ENCODE measurements around the gene TARBP2.

Gene TARBP2

GRCh38 chr12:53463802-53464560 lies 37.1 kb upstream of the TARBP2 start:
- Histone ChIP-seq H3K27ac (ENCODE audit: low read depth, low read length) (no peak overlapping the region), H3K9ac (ENCODE audit: low read length) (no peak overlapping the region), H3K4me1 (ENCODE audit: control insufficient read depth, insufficient read depth, low read length) (no peaks in the 10 kb centered on the region), H3K36me3 (ENCODE audit: control insufficient read depth, insufficient read depth, low read length) (peaks cover 86% of the 10 kb centered on the region), H3K27me3 (ENCODE audit: control insufficient read depth, insufficient read depth, low read length) (no peaks in the 10 kb centered on the region), H3K4me3 (ENCODE audit: low read length) (no peak overlapping the region)

DNA sequence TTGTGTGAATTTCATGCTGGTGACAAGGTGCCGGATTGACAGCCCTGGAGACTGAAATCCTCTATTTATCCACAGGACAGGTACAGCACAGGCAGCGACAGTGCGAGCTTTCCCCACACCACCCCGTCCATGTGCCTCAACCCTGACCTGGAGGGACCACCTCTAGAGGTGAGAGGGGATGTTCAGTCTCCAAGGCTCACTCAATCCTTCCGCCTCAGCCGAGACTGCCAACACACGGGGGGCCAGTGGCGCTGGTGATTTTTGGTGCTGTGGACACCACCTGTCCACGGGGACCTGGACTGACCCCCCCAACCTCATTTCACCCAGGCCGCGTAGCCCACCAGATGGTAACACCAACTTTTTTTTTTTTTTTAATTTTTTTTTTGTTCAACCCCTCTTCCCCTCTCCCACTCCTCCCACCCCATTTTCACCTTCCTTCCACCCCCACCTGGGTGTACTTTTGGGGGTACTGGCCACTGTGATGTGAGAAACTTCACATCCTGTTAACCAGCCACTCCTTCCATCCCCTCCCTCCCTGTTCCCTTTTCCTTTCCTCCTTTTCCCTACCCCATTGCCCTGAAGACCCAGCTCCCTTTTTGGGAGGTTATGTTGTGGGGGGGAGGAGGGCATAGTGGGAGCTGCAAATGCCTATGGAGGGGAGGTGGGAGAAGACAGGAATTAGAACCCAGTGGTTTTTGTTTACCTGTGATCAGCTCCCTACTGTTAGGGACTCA lies 36.2 kb upstream of the TARBP2 start:
- H3K4me1 ChIP-seq (ENCODE audit: control insufficient read depth, insufficient read depth, low read length), result no peaks in the 10 kb centered on the region
- no peak overlapping the region for H3K27ac ChIP-seq (ENCODE audit: low read depth, low read length)
- H3K36me3 ChIP-seq (ENCODE audit: control insufficient read depth, insufficient read depth, low read length), result peaks cover 89% of the 10 kb centered on the region

GRCh38 chr12:53465679-53466078 lies 35.4 kb upstream of the TARBP2 start:
- Histone ChIP-seq H3K36me3 (ENCODE audit: control insufficient read depth, insufficient read depth, low read length) (peaks cover 86% of the 10 kb centered on the region), H3K27ac (ENCODE audit: low read depth, low read length) (no peak overlapping the region), H3K27me3 (ENCODE audit: control insufficient read depth, insufficient read depth, low read length) (no peaks in the 10 kb centered on the region), H3K9ac (ENCODE audit: low read length) (no peak overlapping the region), H3K4me1 (ENCODE audit: control insufficient read depth, insufficient read depth, low read length) (no peaks in the 10 kb centered on the region), H3K4me3 (ENCODE audit: low read length) (no peak overlapping the region)

More for the DNA sequence above, 36.2 kb upstream of the TARBP2 start:
- no peak overlapping the region for H3K9ac ChIP-seq (ENCODE audit: low read length)
- no peaks in the 10 kb centered on the region for H3K27me3 ChIP-seq (ENCODE audit: control insufficient read depth, insufficient read depth, low read length)
- H3K4me3 ChIP-seq (ENCODE audit: low read length), result no peak overlapping the region

DNA sequence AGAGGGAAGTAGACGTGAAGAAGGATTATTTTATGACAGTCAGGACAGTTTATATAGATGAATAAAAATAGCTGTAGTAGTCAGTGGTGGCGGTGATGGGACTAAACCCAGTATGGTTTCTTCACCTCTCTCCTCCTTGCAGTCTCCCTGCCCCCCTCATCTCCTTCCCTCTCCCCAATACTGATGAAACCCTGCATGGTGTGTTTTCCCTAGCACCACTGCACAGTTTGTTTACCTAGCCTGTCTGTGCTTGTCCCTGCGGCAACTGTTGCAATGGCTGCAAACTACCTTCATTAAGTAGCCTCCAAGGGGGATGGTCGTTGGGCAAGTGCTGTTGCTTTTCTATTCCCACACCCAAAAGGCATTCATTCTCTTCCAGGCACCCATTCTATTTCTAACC lies 34.4 kb upstream of the TARBP2 start:
- no peak overlapping the region for H3K27ac ChIP-seq (ENCODE audit: low read depth, low read length)
- H3K4me3 ChIP-seq (ENCODE audit: low read length), result no peak overlapping the region
- H3K27me3 ChIP-seq (ENCODE audit: control insufficient read depth, insufficient read depth, low read length), result no peaks in the 10 kb centered on the region
- peaks cover 79% of the 10 kb centered on the region for H3K36me3 ChIP-seq (ENCODE audit: control insufficient read depth, insufficient read depth, low read length)
- no peak overlapping the region for H3K9ac ChIP-seq (ENCODE audit: low read length)
- no peaks in the 10 kb centered on the region for H3K4me1 ChIP-seq (ENCODE audit: control insufficient read depth, insufficient read depth, low read length)

DNA sequence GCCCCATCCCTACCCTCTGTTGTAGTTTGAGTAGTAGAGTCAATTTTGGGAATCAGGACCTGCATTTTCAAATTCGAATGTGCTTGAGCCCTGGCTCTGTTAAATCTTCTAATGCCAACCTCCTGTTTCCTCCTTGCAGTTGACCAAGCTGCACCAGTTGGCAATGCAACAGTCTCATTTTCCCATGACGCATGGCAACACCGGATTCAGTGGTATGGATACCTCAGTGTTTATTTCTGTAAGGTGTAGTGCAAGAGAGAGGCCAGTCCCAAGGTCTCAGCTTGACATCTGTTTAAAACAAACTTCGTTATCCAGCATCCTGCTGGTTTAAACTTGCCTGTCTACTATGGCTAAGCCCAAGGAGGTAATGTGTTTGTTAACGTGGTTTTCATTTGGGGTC lies 34.0 kb upstream of the TARBP2 start:
- Histone ChIP-seq H3K4me3 (ENCODE audit: low read length) (no peak overlapping the region), H3K9ac (ENCODE audit: low read length) (no peak overlapping the region), H3K36me3 (ENCODE audit: control insufficient read depth, insufficient read depth, low read length) (peaks cover 79% of the 10 kb centered on the region), H3K4me1 (ENCODE audit: control insufficient read depth, insufficient read depth, low read length) (no peaks in the 10 kb centered on the region), H3K27me3 (ENCODE audit: control insufficient read depth, insufficient read depth, low read length) (no peaks in the 10 kb centered on the region), H3K27ac (ENCODE audit: low read depth, low read length) (no peak overlapping the region)

- no peak overlapping the region for H3K9ac ChIP-seq (ENCODE audit: low read length)
- H3K4me3 ChIP-seq (ENCODE audit: low read length), result no peak overlapping the region
- peaks cover 74% of the 10 kb centered on the region for H3K36me3 ChIP-seq (ENCODE audit: control insufficient read depth, insufficient read depth, low read length)
- no peaks in the 10 kb centered on the region for H3K27me3 ChIP-seq (ENCODE audit: control insufficient read depth, insufficient read depth, low read length)
- H3K27ac ChIP-seq (ENCODE audit: low read depth, low read length), result no peak overlapping the region
- no peaks in the 10 kb centered on the region for H3K4me1 ChIP-seq (ENCODE audit: control insufficient read depth, insufficient read depth, low read length)
Observed at GRCh38 chr12:53467880-53468279, 33.2 kb upstream of the TARBP2 start.

DNA sequence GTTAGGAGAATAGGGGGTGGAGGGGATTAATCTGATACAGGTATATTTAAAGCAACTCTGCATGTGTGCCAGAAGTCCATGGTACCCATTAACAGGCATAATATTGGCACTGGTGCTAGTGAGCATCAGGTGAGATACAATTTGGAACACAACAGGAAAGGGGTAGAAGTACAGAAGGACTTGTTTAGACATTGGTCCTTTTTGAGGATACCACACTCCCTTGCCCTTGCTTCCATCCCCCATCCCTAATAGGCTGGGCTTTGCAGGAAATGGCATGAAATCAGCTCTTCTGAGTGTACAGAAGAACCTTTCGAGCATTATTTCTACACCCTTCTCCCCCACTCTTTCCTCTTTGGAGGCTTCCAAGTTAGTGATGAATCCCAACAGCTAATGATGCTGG lies 32.8 kb upstream of the TARBP2 start:
- no peaks in the 10 kb centered on the region for H3K4me1 ChIP-seq (ENCODE audit: control insufficient read depth, insufficient read depth, low read length)
- peaks cover 70% of the 10 kb centered on the region for H3K36me3 ChIP-seq (ENCODE audit: control insufficient read depth, insufficient read depth, low read length)
- H3K4me3 ChIP-seq (ENCODE audit: low read length), result no peak overlapping the region
- H3K27me3 ChIP-seq (ENCODE audit: control insufficient read depth, insufficient read depth, low read length), result no peaks in the 10 kb centered on the region
- no peak overlapping the region for H3K9ac ChIP-seq (ENCODE audit: low read length)
- no peak overlapping the region for H3K27ac ChIP-seq (ENCODE audit: low read depth, low read length)

- Histone ChIP-seq H3K9ac (ENCODE audit: low read length) (no peak overlapping the region), H3K27me3 (ENCODE audit: control insufficient read depth, insufficient read depth, low read length) (no peaks in the 10 kb centered on the region), H3K27ac (ENCODE audit: low read depth, low read length) (no peak overlapping the region), H3K36me3 (ENCODE audit: control insufficient read depth, insufficient read depth, low read length) (peaks cover 60% of the 10 kb centered on the region), H3K4me1 (ENCODE audit: control insufficient read depth, insufficient read depth, low read length) (no peaks in the 10 kb centered on the region), H3K4me3 (ENCODE audit: low read length) (no peak overlapping the region)
Observed at GRCh38 chr12:53472056-53472582, 29.0 kb upstream of the TARBP2 start.

DNA sequence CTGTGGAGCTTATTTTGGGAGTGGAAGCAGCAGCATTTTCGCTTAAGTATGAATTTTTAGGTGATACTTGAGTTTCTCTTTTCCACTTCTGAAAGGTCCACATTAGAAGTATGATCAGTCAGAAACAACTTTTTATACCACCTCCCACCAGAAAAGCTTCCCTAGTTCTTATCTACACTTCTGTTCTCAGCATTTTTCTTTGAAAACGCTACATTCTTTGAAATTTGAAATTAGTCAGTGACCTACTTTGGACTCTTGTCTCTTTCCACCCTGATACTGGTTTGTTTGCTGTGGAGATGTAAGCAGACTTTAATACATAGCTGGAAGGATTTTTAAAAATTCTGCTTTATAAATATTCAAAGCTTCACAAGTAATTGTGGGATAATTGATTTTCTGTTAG lies 27.0 kb upstream of the TARBP2 start:
- Histone ChIP-seq H3K4me3 (ENCODE audit: low read length) (no peak overlapping the region), H3K27ac (ENCODE audit: low read depth, low read length) (no peak overlapping the region), H3K27me3 (ENCODE audit: control insufficient read depth, insufficient read depth, low read length) (no peaks in the 10 kb centered on the region), H3K4me1 (ENCODE audit: control insufficient read depth, insufficient read depth, low read length) (no peaks in the 10 kb centered on the region), H3K9ac (ENCODE audit: low read length) (no peak overlapping the region), H3K36me3 (ENCODE audit: control insufficient read depth, insufficient read depth, low read length) (peaks cover 52% of the 10 kb centered on the region)

DNA sequence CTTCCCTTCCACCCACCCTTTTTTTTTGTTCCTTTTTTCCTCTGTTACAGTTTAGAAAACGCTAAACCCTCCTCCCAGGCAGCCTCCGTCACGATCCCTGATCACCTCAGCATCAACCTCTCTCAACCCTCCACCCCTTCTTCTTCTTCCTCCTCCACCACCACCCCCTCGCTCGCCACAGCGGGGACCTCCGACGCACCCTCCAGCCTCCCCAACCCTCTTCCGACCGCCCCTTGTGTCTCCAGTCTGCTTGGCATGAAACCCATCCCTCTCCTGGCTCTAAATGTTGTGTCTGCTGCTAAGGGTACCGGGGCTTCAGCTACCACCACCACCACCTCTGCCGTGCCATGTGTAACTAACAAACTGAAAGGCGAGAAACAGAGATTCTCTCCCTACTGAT lies 26.3 kb upstream of the TARBP2 start:
- H3K36me3 ChIP-seq (ENCODE audit: control insufficient read depth, insufficient read depth, low read length), result peaks cover 51% of the 10 kb centered on the region
- H3K9ac ChIP-seq (ENCODE audit: low read length), result no peak overlapping the region
- no peaks in the 10 kb centered on the region for H3K27me3 ChIP-seq (ENCODE audit: control insufficient read depth, insufficient read depth, low read length)
- H3K27ac ChIP-seq (ENCODE audit: low read depth, low read length), result no peak overlapping the region
- no peak overlapping the region for H3K4me3 ChIP-seq (ENCODE audit: low read length)
- H3K4me1 ChIP-seq (ENCODE audit: control insufficient read depth, insufficient read depth, low read length), result no peaks in the 10 kb centered on the region

DNA sequence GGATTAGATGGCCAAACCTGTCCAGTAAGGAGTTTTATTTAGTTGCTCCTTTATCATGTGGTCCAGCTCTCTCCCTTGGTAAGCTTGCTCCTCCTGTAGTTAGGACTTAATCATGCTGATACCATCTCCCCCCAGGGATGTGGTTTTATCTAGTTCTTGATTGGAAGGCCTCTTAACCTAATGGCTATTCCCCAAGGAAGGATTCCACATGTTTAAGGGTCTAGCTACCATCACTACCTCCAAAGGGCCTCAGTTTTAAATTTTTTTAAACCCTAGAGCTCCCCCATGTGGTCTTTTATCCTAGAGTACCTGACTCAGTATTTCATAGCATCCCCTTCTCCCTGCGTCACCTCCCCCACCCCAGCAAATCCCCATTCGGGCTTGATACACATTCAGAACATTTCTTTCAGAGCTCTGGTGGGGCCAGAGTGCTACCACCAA lies 24.3 kb upstream of the TARBP2 start:
- Histone ChIP-seq H3K36me3 (ENCODE audit: control insufficient read depth, insufficient read depth, low read length) (peaks cover 55% of the 10 kb centered on the region), H3K9ac (ENCODE audit: low read length) (no peak overlapping the region)

DNA sequence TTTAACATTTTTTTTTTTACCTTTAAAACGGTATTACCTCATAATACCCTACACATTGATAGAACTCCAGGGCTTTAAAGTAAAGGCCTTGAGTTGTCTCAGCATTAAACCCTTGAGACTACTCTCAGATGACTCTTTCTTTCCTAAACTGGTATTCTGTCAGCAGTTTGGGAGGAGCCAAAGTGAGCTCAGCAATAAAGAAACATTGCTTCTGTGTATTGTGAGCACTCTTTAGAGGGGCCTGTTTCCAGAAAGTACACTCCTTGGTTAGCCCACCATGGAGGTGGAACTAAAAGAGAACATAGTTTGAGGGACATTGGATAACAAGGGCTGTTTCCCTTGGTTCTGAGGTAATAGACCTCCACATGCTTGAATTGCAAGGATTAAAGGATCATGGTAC lies 22.2 kb upstream of the TARBP2 start:
- Histone ChIP-seq H3K27ac (ENCODE audit: low read depth, low read length) (no peak overlapping the region), H3K4me3 (ENCODE audit: low read length) (no peak overlapping the region), H3K36me3 (ENCODE audit: control insufficient read depth, insufficient read depth, low read length) (peaks cover 59% of the 10 kb centered on the region), H3K9ac (ENCODE audit: low read length) (no peak overlapping the region), H3K4me1 (ENCODE audit: control insufficient read depth, insufficient read depth, low read length) (no peaks in the 10 kb centered on the region), H3K27me3 (ENCODE audit: control insufficient read depth, insufficient read depth, low read length) (no peaks in the 10 kb centered on the region)

More for the DNA sequence above, 24.3 kb upstream of the TARBP2 start:
- H3K4me1 ChIP-seq (ENCODE audit: control insufficient read depth, insufficient read depth, low read length), result no peaks in the 10 kb centered on the region
- no peak overlapping the region for H3K27ac ChIP-seq (ENCODE audit: low read depth, low read length)
- no peak overlapping the region for H3K4me3 ChIP-seq (ENCODE audit: low read length)
- no peaks in the 10 kb centered on the region for H3K27me3 ChIP-seq (ENCODE audit: control insufficient read depth, insufficient read depth, low read length)

All from rectal smooth muscle tissue (tissue), 1 donor.